NCI-H2196 (cell line): ENCODE data around the gene KRT9.
"Not testable (repeated sequence)": the region's sequence is repeated elsewhere in the genome, so short reads cannot be mapped to it uniquely, and the experiment has no call there.

Experiments
- DNase-seq: peaks from one replicate; lab custom pipeline; 2025; ENCODE audit not compliant: unreplicated experiment; lab: John Stamatoyannopoulos, UW

Gene KRT9

DNA sequence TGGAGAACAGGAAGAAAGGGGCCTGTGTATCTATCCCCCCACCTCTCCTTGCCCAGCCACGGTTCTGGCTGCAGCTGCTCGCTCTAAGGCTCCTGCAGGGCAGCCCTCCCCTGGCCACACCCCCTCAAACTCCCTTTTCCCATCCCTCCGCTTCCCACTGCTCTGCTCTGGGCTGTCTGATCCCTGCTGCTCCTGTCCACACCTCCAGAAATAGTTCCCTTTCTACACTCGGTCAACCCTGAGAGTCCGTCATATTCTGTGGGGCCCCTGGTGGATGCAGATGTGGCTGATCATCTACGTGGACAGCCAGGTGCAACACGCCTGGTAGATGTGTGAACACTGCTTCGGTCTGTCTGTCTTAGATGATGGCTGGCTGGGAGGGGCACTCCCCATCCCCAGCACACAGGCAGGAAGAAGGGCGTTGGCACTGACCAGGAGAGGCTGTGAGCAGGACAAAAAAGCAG lies 24.4 kb downstream of the KRT9 start:
- no peak for DNase-seq

DNA sequence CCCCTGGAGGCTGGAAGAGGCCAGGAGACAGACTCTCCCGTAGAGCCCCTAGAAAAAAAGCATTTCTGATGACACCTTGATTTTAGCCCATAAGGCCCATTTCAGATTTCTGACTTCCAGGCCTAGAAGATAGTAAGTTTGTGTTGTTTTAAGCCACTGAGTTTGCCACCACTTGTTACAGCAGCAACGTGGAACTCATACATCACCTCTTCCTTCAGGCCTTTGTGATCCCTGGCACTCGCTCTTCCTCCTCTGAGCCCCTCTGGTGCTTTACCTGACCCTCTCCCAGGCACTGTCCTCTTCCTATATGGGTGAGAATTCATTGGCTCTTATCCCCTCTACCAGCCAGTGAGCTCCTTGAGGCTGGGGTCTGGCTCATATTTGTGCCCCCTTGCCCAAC lies 25.0 kb downstream of the KRT9 start:
- no peak for DNase-seq

DNA sequence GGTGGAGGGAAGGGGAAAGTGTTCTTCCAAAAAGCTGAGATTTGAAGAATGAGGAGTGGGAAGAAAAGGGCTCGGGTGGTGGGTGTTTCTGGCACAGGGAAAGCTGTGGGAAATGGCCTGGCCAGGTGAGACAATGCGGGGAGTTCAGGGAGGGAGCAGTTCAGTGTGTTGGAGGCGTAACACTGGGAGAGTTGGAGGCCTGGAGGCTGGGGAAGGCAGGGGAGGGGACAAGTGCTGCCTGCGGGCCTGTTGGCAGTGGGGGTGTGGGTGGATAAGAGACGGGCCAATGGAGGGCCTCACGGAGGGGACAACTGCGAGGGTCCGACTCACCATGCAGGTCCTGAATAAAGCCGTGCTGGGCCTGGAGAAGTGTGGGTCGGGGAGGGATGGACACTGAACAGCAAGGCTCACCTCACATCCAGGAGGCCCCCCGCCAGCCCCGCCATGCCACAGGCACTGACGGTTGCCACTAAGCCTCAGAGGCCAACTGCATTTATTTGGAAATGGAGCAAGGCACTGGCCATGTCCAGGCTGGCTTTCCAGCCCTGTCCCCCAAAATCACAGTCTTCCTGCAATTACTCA lies 25.9 kb downstream of the KRT9 start:
- DNase-seq, result no peak

DNA sequence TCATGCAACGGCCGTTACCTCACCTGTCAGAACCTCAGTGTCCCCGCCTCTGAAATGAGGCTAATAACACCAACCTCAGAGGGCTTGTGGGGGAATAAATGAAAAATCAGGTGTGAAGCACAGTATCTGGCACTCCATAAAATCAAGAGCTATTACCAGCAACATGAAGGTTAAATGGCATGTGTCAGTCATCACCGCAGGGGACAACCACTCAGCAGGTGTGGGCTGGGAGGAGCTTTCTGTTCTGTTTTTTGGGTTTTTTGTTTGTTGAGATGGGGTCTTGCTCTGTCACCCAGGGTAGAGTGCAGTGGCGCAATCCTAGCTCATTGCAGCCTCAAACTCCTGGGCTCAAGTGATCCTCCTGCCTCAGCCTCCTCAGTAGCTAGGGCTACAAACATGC lies 26.9 kb downstream of the KRT9 start:
- DNase-seq, result no peak

DNA sequence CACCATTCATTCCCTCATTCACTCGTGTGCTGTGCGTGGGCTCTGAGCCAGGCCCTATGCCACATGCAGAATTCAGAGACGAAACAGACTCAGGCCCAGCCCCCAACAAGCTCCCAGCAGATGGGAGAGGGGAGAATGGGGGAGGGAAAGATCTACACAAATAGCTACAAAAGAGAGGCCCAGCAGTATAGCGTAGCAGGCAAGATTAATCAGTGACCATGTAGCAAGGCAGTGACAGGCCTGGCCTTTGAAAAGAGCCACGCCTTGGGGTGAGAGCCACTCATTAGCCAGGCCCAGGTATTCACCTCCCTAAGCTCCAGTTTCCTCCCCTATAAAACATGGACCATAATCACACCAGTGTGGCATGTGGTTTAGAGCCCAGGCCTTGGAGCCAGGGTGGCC lies 27.4 kb downstream of the KRT9 start:
- no peak for DNase-seq

DNA sequence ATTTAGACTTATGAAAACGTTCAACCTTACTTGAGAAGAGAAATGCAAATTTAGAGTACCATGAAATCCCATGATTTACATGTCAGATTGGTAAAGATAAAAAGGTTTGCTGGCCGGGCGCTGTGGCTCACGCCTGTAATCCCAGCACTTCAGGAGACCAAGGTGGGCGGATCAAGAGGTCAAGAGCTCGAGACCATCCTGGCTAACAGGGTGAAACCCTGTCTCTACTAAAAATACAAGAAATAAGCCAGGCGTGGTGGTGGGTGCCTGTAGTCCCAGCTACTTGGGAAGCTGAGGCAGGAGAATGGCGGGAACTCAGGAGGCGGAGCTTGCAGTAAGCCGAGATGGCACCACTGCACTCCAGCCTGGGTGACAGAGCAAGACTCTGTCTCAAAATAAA lies 29.1 kb downstream of the KRT9 start:
- DNase-seq, result not testable (repeated sequence)

DNA sequence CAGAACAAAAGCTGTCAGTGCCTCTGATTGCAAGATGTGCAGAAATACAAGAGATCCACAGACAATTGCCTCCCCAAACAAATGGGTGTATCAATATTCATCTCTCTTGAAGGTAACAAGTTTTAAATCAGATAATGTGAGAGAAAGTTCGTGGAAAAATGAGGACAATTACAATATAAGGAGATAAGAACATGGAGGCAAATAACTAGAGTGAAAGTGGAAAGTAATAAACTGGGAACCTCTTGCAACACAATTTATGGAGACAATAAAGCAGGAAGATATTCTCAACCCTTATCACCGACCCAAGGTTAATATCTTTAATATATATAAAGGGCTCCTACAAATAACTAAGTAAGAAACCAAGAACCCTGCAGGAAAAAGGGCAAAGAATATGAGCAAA lies 29.5 kb downstream of the KRT9 start:
- no peak for DNase-seq

DNA sequence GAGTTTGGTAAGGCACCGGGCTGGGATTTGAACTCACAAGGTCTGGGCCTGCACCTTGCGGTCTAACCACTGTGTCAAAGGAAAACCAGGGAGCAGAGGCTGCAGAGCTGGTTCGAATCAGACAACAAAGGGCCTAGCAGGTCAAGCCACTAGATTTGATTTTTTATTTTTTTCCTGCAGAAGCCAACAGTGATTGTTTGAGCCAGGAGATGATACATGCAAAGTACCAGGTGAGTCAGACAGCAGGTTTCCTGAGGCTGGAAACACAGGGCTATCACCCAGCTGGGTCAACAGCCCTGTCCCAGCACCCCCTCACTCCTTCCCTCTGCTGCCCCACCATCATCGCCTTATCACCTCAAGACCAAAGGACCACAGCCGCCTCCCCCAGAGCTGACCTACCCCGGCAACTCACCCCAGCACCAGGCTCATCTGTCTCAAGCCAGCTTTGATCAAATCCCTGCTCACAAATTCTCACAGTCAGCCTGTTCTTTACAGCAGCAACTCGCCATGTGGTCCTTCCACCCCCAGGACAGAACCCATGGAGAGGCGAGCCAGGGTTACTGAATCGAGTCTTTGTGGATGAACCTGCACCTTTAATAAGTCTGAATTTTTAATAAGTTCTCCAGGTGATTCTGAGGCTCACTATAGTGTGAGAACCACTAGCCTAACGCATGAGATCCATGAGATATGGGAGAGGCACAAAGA lies 30.8 kb downstream of the KRT9 start:
- no peak for DNase-seq

DNA sequence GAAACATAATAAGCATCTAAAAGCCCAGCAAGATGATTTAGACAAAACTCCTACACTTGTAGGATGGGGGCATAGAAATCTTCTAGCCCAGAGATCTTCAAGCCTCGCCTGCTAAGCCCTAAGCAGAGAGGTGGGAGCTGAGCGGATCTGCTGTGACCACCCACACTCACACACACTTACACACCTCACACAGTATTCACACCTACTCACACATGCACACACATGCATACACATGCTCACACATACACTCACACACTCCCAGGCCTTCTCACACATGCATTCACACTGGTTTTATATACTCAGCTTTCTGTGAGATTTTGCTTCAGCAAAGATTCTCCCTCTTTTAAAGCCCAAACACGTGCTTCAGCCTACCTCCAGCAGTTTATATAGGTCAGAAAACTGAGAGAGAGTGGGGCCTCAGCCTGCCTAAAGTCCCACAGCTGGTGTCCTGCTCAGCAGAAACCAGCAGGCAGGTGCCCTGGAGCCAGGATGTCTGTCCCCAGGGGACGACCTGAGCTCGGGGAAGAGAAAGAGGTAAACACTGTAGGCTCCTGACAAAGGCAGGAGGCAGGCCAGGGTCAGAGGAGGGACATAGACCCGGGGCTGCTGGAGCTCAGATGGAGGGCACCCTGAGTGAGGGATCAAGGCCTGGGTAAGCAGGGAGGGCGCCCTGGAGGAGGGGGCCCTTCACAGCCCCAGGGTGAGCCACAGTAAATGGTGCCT lies 31.7 kb downstream of the KRT9 start:
- no peak for DNase-seq

DNA sequence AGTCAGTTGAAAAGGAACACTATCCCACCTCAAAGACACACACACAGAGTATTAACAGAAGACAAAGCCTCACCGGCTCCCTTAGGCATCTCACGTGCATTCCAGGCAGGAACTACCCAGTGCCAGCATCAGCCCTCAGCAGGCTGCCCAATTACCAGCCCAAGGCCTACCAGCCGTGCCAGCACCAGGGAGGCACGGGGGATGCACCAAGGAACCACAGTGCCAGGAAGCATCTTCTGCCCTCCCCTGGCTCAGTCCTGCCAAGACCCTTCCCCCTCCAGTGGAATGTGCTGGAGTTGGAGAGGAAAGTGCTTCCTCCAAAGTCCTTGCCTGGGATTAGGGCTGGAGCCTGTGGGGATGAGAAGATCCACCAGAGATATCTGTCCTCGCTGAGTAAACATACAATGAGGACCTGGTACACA lies 32.8 kb downstream of the KRT9 start:
- DNase-seq, result no peak

DNA sequence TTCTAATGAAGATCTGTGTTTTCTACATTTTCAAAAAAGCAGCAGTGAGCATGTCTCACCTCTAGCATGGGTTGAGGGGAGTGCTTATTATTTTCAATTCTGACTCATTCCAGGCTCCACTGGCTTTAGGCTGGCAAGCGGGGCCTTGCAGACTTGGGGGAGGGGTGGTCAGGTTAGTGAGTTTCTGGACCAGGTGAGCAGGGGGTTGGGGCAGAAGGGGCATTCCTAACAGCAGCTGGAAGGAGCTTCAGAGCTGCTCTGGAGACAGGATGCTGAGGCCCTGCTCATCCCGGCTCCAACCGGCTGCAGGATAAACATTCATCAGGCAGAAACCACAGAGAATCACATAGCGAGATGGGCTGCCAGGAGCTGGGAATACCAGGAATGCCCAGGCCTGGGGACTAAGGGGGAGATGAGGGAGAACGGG lies 33.3 kb downstream of the KRT9 start:
- no peak for DNase-seq

DNA sequence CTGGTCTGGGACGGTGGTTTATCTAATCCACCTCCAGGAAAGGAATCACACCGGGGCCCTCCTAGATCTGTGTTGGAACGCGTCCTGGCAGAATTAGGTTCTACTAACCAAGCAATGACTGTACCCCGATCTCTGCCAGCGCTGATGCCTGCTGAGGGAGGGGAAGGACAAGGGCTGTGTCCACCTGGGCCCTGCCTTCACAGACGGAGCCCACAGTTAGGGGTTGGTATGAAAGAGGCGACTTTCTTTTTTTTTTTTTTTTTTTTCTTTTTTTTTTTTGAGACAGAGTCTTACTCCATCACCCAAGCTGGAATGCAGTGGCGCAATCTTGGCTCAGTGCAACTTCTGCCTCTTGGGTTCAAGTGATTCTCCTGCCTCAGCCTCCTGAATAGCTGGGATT lies 33.9 kb downstream of the KRT9 start:
- no peak for DNase-seq

DNA sequence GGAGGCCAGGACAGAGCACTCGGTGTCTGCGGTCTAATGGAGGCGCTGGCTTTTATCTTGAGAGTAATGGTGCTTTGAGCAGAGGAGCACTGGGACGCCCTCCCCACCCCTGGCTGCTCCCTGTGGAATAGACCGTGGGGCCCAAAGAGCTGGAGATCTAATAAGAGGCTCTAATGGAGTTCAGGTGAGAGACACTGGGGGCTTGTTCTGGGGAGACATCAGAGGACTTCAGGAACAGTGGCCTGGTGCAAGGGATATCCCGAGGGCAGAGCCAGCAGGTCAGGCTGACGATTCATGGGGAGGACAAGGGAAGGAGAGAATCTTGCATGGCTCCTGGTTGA lies 34.3 kb downstream of the KRT9 start:
- no peak for DNase-seq

DNA sequence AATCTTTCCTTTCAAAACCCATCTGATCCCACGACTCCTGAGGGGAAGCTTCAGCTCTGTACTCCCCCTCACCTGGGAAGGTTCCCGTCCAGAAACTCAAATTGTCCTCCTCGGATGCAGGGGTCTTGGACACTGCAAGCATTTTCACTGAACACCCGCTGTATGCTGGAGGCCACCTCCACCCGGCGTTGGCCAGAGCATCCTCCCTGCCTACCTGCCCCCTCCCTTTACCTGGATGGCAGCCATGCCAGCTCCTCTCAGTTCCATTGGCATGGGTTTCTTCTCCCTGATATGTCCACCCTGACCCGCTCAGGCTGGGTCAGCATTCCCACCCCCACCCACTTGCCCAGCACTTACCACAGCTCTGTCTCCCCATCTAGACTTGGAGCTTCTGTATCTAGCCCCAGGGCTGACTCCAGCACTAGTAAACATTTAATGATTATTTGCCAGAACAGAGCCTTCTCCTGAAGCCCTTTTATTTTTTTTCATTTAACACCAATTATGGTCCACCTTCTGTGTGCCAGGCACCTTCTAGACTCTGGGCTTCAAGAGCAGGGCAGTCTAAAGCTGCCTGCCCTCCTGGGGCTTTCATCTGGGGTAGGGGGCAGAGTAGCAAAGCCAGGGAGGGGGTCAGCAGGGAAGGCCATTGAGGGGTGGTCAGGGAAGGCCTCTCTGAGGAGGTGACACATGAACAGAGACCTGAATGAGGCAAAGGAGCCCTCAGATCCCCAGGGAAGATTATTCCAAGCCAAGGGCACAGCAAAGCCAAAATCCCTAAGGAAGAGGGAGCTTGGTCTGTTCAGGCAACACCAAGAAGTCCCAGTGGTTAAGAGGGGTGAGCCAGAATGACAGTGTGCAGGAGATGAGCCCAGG lies 34.9 kb downstream of the KRT9 start:
- DNase-seq, result no peak

DNA sequence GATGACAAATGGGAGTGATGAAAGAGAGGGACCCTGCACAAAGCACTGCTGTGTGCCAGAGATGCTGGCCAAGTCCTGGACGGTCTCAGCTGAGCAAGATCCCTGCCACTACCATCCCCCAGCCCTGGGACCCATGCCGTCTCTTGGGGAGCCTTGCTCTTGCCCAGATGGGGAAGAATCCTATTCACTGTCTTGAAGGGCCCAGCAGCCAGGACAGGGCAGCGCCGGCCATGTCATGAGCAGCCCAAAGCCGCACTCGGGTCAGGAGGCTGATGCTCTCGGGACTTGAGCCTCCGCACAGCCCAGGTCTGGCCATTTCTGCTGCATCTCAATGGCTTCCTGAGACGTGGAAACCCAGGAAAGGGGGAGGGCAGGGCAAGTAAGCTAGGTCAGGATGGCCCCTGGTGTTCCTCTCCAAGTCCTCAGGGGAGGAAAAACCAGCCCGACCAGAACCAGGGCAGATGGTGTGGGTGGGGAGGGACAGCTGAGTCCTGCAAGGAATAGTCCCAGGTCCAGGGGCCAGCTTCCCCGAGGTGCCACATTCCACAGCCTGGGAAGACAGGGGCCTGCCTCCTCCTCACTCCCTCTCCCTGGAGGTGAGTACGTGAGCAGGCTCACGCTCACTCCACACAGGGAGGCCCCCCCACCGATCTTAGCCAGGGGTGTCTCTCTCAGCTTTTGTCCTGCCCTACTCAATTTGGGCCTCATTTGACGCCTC lies 35.9 kb downstream of the KRT9 start:
- DNase-seq, result no peak

DNA sequence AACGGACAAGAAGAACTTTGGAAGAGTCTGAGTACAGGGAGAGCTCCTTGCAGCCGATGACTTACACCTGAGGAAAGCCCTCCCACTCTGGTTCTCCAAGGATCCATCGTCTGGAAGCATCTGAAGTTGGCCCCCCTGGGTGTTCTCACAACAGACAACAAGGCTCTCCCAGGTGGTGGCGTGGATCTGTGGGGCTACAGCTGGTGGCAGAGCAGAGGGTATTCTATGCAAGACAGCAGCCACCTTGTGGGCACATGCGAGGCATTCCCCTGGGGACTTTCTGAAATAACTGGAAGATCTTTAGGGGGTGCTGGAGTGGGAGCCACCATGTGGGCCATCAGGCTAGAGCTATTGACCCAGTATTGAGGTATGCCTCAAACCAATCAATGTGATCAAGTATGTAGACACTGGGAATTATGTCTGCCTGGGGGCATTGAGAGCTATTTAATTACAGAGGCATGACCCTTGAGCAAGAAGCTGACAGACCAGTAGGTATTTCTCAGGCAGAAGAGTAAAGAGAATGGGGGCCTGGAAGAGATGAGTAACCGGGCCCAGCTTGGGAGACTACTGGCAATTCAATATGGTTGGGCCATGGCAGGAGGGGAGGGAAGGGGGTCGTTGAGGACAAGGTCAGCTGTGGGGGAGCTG lies 36.8 kb downstream of the KRT9 start:
- DNase-seq, result no peak

DNA sequence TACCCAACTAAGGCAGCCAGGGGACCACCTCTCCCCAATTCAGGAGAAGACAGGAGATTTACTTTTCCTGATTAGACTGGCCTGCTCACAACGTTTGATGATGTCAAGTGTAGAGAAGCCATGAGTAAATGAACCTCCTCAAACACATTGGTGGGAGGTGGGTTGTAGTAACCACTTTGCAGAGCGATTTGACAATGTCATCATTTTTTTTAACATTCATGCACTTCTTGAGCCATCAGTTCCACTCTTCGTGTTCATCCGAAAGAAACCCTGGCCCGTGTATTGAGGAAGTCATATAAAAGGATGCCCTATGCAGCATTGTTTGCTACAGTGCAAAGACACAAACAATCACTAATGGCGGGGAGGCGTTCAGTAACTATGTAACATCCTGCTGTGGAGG lies 38.2 kb downstream of the KRT9 start:
- DNase-seq, result no peak

DNA sequence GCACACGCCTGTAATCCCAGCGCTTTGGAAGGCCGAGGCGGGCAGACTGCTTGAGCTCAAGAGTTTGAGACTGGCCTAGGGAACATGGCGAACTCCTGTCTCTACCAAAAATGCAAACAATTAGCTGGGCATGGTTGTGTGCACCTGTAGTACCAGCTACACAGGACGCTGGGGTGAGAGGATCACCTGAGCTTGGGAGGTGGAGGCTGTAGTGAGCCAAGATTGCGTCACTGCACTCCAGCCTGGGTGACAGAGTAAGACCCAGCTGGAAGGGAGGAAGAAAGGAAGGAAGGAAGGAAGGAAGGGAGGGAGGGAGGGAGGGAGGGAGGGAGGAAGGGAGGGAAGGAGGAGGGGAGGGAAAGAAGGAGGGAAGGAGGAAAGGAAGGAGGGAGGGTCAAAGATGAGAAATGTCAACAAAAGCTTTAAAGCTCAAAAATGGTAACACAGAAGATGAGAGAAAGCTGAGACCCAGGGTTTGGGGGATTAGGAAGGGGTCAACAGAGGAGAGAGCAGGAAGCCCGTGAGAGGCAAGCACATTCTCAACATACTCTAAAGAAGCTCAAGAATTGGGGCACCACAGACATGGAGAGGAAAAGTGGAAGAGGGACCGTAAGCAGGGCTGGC lies 38.8 kb downstream of the KRT9 start:
- peak; percentile 12 for DNase-seq

DNA sequence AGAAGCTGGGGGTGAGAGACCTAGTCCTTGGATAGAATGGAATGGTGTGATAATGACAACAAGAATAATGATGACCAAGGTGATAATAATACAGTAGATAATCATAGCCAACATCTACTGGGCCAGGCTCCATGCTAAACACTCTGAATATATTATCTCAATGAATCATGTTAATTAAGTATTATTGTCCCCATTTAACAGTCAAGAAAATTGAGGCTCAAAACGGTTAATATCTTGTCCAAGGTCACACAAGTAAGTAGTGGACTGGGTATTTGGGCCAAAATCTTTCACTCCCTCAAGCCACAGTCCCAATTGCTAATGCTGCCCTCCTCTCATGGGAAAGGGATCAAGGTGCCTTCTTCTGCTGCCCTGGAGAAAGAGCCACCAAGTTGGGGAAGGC lies 39.9 kb downstream of the KRT9 start:
- DNase-seq, result no peak
